ENCODE results near the gene DRAP1.

Gene DRAP1

DNA sequence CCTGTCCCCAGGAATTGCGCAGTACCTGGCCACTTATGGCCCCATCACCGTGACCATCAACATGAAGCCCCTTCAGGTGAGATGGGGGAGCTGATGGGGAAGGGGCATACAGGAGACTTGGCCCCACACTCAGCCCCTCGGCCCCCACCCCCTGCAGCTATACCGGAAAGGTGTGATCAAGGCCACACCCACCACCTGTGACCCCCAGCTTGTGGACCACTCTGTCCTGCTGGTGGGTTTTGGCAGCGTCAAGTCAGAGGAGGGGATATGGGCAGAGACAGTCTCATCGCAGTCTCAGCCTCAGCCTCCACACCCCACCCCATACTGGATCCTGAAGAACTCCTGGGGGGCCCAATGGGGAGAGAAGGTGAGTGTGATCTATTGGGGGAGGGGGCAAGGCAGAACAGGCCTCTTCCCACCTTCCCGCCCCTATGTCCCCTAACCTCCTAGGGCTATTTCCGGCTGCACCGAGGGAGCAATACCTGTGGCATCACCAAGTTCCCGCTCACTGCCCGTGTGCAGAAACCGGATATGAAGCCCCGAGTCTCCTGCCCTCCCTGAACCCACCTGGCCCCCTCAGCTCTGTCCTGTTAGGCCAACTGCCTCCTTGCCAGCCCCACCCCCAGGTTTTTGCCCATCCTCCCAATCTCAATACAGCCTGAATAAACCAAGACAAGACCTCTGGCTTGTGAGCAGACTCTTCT, 36.0 kb upstream of the DRAP1 start:
- TF ChIP-seq GATA2 (IDR thresholded peaks at IDR 0.05; ENCODE audit: low read depth, low read length) (no peak), GATA3 (IDR thresholded peaks at IDR 0.05; ENCODE audit: low read depth, low read length) (no peak)

GRCh38 chr11:65883786-65884715, 35.2 kb upstream of the DRAP1 start:
- TF ChIP-seq GATA3 (IDR thresholded peaks at IDR 0.05; ENCODE audit: low read depth, low read length) (no peak), GATA2 (IDR thresholded peaks at IDR 0.05; ENCODE audit: low read depth, low read length) (no peak)

- no peak for TF ChIP-seq GATA3 (IDR thresholded peaks at IDR 0.05; ENCODE audit: low read depth, low read length)
- no peak for TF ChIP-seq GATA2 (IDR thresholded peaks at IDR 0.05; ENCODE audit: low read depth, low read length)
Observed at GRCh38 chr11:65884716-65885092, 34.5 kb upstream of the DRAP1 start.

DNA sequence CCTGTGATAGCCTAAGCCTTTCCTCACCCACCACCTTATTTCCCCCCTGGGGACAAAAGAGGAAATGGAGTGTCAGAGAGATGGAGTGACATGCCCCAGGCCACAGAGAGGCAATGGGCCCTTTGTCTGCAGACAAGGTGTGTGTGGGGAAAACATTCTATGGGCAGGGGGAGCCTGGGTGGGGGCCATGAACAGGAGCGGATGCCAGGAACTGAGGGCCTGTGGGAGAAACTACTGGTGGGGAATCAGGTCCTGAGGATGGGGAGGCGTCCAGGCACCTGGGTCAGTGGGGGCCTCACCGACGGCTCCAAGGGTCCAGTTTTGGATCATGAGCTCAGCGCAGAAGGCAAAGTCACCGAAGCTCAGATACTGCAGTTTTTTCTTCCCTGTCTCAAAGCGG, 34.0 kb upstream of the DRAP1 start:
- TF ChIP-seq GATA2 (IDR thresholded peaks at IDR 0.05; ENCODE audit: low read depth, low read length) = no peak
- no peak for TF ChIP-seq GATA3 (IDR thresholded peaks at IDR 0.05; ENCODE audit: low read depth, low read length)

- no peak for TF ChIP-seq GATA3 (IDR thresholded peaks at IDR 0.05; ENCODE audit: low read depth, low read length)
- TF ChIP-seq GATA2 (IDR thresholded peaks at IDR 0.05; ENCODE audit: low read depth, low read length) = no peak
Observed at GRCh38 chr11:65885808-65886536, 33.3 kb upstream of the DRAP1 start.

DNA sequence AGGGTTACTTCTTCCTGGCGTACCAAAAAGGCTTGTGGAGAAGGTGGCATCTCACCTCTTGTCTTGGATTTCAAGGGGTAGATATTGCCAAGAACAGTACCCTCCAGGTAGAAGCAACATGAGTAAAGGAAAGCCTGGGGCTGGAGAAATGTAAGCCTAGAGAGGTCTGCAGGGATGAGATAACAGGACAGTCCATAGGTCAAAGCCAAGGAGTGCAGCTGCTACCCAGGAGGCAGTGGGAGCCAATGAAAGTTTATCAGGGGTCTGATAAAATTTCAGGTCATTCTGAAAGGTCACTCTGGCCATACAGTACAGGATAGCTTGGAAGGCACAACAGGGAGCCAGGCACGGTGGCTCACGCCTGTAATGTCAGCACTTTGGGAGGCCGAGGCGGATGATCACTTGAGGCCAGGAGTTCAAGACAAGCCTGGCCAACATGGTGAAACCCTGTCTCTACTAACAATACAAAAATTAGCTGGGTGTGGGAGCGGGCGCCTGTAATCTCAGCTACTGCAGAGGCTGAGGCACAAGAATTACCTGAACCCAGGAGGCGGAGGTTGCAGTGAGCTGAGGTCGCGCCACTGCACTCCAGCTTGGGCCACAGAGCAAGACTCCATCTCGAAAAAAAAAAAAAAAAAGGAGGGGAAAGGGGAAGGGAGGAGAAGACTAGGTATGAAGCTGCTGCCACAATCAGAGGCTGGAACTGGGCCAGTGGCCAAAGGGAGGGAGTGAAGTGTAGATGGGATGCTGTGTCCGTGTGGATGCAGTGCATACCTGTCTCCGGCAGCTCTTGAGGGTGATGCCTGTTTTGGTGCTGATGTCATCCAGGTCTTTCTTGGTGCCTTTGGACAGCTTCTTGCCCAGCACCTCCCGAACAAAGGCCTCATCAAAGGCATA, 32.2 kb upstream of the DRAP1 start:
- no peak for TF ChIP-seq GATA2 (IDR thresholded peaks at IDR 0.05; ENCODE audit: low read depth, low read length)
- no peak for TF ChIP-seq GATA3 (IDR thresholded peaks at IDR 0.05; ENCODE audit: low read depth, low read length)

GRCh38 chr11:65887723-65888162, 31.5 kb upstream of the DRAP1 start:
- TF ChIP-seq GATA2 (IDR thresholded peaks at IDR 0.05; ENCODE audit: low read depth, low read length) = no peak
- TF ChIP-seq GATA3 (IDR thresholded peaks at IDR 0.05; ENCODE audit: low read depth, low read length) = no peak

DNA sequence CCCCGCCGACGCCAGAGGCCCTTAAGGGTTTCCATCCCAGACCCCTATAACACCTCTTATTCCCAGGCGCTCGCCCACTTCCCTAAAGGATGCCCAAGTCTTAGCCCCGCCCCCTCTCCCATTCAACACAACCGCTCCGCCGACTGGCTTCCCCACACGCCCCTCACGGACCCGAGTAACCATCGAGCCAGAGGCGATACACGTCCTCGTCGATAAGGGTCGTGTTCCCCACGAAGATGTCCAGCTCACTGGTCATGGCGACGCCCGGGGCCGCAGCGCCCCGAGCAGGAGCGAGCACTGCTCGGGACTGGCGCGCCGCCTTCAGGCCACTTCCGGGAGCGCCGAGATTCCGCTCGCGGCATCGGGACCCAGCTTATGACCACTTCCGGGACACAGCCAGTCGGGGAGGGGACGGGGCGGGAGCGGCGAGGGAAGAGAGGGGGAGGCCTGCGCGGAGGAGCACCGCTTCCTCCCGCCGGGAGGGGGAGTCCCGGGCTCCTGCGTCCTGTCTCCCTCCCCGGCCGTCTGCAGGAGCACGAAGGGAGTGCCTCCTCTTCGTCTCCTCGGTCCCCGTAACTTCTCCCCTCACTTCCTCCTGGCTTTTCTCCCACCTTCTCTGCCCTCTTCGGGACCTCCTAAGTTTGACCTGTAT, 30.9 kb upstream of the DRAP1 start, which contains the start of gene FIBP:
TSS of gene FIBP (minus strand) at position 309 of the 652 bp plus-strand sequence. CDS start at position 256, 53 bp downstream.
- TF ChIP-seq GATA2 (IDR thresholded peaks at IDR 0.05; ENCODE audit: low read depth, low read length) = no peak; the same call in 1 of the 2 replicates
- TF ChIP-seq GATA3 (IDR thresholded peaks at IDR 0.05; ENCODE audit: low read depth, low read length) = no peak

DNA sequence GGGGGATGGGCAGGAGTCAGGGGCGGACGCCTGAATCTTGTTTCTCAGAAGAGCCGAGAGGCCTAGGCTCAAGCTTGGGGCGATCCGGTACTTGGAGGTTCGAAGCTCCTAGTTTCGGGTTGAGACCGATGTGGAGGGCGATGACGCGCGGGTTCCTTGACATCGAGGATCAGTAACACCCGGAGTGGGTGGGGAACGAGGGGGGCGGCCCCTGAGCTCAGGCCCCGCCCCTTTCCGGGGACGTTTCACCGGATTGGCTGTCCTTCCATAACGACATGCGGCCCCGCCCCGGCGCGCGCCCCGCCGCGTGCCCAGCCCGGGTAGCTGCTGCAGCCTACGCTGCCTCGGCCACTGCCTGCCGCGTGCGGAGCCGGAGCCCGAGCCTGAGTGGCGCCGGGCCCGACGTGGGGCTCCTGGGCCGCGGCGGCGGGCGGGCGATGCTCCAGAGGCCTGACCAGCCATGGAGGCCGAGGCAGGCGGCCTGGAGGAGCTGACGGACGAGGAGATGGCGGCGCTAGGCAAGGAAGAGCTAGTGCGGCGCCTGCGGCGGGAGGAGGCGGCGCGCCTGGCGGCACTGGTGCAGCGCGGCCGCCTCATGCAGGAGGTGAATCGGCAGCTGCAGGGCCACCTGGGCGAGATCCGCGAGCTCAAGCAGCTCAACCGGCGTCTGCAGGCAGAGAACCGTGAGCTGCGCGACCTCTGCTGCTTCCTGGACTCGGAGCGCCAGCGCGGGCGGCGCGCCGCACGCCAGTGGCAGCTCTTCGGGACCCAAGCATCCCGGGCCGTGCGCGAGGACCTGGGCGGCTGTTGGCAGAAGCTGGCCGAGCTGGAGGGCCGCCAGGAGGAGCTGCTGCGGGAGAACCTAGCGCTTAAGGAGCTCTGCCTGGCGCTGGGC, 28.7 kb upstream of the DRAP1 start, which contains the start of gene CCDC85B:
TSS of gene CCDC85B (plus strand) at position 350 of the 895 bp plus-strand sequence. CDS start at position 461, 111 bp downstream.
- TF ChIP-seq GATA3 (IDR thresholded peaks at IDR 0.05; ENCODE audit: low read depth, low read length) = no peak
- TF ChIP-seq GATA2 (IDR thresholded peaks at IDR 0.05; ENCODE audit: low read depth, low read length) = no peak

DNA sequence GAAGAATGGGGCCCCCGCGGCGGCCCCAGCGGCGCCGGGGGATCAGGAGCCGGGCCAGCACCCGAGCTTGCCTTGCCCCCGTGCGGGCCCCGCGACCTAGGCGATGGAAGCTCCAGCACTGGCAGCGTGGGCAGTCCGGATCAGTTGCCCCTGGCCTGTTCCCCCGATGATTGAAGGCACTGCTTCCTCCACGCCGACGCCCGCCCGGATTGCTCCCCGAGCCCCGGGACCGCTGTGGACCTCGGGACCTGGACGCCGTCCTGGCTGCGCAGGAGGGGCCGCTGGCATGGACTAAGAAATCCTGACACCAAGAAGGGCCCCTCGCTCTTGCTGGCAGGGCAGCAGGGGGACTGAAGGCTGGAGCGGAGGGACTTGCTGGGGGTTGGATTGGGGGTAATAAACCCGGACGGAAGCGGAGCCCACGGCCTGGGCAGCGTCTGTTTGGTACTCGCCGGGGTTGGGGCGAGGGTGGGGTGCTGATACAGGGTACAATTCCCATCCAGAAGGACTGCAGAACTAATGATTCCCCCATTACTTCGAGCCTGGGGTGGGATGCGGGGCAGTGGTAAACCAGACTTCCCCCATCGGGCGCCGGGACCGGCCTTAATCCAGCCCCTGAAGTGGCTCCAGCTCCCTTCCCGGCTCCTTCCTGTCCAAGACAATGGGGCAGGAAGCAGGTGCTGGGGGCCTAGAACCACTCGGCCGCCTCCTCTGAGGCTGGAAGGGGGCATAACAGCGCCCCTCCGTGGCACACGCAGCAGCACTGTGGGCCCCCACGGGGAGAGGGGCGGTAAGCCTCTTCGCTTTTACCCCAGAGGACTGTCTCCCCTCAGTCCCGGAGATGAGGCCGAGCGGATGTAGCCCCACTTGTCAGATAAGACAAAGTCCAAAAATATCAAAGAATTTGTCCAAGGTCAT, 27.7 kb upstream of the DRAP1 start:
- TF ChIP-seq GATA2 (IDR thresholded peaks at IDR 0.05; ENCODE audit: low read depth, low read length) = no peak
- no peak for TF ChIP-seq GATA3 (IDR thresholded peaks at IDR 0.05; ENCODE audit: low read depth, low read length)
